ENCODE results near the gene C1orf210.

The C1orf210 gene

DNA sequence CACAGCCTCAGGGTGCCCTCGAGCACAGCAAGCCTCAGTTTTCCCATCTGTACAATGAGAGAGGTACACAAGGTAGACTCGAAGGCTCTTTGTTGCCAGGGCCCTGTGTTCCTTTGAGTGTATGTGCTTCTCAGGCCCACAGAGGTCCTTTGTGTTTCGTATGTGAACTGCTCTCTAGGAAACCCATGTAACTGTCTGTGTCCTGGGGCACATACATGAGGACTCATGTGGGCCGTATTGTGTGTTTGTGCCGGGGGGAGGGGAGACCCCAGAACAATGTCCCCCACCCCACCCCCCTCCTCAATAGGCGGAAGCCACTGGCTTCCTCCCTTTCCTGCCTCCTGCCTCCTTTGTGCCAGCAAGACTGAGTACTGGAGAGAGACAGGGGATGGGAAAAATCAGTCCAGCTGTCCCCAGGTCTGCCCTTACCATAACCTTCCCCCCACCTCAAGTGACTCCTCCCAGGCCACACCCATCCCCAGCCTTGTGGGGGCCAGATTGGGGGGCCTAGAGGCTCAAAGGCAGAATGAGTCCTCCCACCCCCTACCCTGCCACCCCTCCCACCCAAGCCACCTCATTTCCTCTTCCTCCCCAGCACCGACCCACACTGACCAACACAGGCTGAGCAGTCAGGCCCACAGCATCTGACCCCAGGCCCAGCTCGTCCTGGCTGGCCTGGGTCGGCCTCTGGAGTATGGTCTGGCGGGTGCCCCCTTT, 15.2 kb upstream of the C1orf210 start, which contains the start of gene TIE1:
TIE1 (plus strand) TSS at position 605 of the 717 bp plus-strand sequence; CDS start at position 695, 90 bp downstream.
- intact Hi-C loops (cut with DNase I), result no loop called here

DNA sequence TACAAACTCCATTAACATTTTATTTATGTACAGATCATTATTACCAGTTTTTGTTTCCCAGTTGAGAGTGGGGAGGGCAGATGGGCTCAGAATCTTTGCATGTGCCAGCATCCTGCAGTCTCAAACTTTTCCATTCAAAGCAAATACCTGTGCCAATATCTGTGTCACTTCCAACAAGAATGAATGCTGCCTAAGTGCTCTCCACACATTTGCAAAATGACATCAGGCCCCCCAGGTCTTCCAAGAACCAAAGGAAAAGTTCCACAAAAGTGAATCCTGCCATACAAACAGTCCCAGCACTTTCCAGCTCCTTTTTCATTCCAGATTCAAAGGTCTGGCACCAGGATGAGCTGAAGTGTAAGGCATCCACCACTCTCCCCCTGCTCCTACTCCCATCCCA, 13.7 kb upstream of the C1orf210 start:
- no peak for DNase-seq
- intact Hi-C loops (cut with DNase I), result no loop called here

More for the DNA sequence above, 15.2 kb upstream of the C1orf210 start, which contains the start of gene TIE1:
- DNase-seq, result no peak

DNA sequence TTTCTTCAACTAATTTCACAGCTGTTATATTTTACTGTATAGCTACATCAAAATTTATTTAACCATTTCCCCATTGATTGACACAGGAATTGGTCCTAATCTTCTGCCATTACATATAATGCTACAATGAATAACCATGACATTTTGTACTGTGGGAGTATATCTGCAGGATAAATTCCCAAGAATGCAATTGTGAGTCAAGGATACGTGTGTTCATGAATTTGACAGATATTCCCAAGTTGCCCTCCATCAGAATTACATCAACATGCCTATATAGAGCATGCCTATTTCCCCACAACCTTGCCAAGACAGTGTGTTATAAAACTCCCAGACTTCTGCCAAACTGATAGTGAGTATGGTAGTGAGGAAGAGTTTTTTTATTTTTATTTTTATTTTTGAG, 12.7 kb upstream of the C1orf210 start:
- DNase-seq, result no peak
- intact Hi-C loops (cut with DNase I), result no loop called here

DNA sequence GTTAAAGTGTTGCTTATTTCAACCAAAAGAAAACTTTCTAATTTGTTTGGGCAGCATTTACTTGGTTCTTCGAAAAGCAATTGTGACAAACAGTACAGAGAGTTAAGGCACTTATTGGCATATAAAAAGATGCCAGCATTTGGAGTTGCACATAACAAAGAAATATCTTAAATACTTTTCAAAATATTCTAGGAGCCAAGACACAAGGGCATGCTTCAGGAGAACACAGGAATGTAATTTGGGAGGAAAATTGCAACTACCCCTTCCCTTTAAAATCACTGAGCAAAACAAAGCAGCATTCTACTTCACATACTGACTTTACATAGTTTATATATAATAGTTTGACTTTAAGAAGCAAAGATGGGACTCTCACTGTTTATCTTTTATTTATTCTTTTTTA, 10.8 kb upstream of the C1orf210 start:
- intact Hi-C loops (cut with DNase I), result no loop called here

DNA sequence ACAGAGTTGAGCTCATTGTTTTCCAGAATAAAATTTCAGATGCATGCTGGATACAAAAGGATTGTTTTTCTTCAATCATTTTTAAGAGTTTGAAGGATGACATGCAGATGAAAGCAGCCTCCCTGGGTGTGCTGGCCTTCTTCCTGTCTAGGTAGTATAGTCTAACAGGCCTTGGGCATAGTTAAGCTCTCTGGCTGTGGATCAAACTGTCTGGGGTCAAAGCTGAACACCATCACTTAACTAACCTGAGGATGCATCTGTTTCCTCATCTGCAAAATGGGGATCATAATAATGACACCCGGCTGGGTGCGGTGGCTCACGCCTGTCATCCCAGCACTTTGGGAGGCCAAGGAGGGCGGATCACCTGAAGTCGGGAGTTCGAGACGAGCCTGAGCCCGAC, 9.4 kb upstream of the C1orf210 start:
- intact Hi-C loops (cut with DNase I), result no loop called here
- no peak for DNase-seq

More for the DNA sequence above, 10.8 kb upstream of the C1orf210 start:
- DNase-seq, result no peak

DNA sequence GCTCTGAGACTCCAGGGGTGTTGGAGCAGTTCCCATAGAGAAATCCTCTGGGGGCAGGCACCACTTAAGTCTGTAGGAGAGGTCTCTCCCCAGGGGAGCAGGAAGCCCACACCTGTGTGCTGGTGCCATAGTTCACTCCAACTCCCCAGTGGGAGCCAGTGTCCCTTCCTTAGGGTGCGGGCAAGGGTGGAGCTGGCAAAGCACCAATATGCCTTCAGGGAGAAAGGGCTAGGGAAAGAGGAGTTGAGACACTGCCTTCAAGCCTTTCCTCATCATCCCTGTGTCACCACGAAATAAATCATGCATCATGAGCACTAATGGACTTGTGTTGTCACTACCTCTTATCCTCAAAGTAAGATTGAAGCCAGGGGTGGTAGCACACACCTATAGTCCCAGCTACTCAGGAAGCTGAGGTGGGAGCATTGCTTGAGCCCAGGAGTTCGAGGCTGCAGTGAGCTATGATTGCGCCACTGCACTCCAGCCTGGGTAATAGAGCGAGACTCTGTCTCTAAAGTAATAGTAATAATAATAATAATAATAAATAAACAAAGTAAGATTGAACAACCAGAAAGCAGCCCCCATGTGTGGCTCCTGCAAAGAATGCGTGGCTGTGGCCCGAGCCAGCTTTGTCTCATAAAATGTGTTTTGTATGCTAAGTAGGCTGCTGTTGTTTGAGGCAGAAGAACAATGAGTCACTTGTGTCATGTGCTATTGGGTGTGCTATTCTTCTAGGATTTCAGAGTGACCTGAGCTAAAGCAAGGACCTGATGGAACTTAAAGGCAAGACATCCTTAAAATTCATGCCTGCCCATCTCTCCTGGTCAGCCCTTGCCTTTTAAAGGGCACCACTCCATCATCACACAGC, 8.7 kb upstream of the C1orf210 start:
- intact Hi-C loops (cut with DNase I), result no loop called here

DNA sequence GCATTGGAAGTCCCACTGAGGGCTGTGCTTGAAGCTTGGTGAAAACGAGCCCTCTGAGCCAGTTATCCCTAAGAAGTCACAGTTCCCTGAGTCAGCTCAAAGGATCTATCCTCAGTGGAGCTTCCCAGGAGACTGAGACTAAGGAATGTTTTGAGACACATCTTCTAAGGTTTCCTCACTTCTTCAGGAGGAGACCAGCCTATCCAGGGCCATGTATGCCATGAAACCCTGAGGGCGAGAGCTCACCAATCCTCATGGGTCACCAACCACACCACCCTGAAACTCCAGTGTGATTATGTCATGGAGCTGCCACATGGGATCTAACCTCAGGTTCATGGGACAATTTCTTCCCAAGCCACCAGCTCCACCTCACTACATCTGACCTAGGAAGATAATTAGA, 7.8 kb upstream of the C1orf210 start:
- intact Hi-C loops (cut with DNase I), result no loop called here
- no peak for DNase-seq

More for the DNA sequence above, 8.7 kb upstream of the C1orf210 start:
- peak; percentile 48 to 90 (median 73) for DNase-seq

DNA sequence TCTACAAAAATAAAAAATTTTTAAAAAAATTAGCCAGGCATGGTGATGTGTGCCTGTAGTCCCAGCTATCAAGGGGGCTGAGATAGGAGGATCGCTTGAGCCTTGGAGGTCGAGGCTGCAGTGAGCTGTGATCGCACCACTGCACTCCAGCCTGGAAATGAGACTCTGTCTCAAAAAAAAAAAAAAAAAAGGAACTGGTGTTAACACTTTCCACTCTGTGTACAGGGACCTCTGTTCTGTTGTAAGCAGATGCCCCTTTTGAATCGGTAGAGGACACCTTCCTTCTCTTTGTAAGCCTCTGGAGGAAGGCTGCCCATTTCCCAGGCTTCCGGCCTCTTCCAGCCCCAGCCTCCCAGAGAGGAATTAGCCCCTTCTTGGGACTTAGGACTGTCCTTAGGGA, 7.3 kb upstream of the C1orf210 start:
- intact Hi-C loops (cut with DNase I), result no loop called here
- no peak for DNase-seq

DNA sequence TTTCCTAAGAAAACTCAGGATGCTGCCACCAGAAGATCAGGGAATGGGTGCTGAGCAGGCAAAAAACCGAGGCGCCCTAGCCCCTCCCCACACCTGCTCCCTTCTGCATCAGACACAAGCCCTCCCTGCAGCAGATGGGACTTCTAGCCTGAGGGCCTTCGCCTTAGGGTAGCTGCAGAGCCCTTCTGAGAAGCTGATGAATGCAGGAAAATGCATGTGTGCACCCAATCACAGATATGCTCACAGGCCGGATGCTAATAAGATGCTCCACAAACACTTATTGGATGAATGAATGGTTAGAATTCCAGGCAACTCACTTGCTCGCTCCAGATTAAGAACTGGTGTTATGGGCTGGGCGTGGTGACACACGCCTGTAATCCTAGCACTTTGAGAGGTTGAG, 6.8 kb upstream of the C1orf210 start:
- DNase-seq, result no peak
- intact Hi-C loops (cut with DNase I), result no loop called here

DNA sequence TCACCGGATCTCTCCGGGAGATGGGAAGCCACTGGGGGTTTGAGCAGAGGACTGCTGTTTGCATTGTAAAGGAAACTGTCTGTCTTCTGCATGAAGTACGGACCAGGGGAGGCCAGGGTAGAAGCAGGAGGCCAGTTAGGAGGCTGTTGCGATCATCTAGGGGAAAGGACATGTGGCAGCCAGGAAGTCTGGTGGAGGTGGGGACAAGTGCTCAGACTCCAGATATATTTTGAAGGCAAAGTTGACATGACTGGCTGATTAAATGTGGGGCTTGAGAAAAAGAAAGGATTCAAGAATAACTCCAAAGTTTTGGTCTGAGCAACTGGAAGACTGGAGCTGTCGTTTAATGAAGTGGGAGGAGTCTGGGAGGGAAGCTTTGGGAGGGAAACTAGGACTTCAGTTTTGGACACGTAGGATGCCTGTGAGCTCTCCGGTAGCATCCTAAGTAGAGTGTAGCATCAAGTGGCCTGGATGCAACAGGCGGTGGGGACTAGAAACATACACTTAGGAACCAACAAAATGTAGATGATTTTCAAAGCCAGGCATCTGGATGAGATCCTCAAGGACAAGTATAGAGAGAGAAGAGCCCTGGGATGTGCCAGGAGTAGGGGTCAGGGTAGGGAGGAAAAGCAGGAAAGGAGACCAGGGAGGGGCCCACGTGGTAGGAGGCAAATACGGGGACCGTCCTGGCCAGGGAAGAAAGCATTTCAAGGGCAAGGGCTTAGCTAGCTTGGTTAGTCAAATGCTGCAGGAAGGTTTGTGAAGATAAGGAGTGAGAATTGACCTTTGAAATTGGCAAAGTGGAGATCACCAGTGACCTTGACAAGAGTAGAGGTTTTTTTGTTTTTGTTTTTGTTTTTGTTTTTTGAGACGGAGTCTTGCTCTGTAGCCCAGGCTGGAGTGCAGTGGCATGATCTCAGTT, 3.7 kb upstream of the C1orf210 start:
- DNase-seq, result no peak
- intact Hi-C loops (cut with DNase I), result no loop called here

DNA sequence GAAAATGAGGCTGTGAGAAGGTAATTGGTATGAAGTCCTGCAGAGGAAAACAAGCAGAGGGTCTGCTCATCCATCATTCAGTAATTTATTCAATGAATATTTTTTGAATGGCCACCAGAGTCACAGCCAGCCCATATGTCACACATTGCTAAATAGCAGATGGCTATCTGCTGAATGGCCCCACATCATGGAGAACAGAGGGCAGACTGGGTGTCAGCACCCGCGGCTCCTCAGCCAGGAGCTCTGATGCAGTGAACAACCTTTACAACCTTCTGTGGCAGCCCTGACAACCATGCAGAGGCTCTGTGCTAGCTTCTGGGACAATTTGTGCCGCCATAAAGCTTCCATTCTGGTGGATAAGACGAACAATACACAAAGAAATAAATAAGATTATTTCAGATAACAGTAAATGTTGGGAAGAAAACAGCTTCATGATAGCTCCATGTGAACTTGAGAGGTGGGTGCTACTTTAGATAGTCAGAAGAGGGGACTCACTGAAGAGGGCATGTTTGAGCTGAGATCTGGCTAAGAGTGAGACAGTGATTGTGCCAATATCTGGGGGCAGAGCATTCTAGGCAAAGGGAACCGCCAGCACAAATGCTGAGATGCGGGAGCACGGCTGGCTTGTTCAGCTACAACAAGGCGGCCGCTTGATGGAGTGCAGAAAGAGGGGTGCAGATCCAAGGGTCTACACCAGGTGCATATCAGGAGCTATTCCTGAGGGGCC, 2.8 kb upstream of the C1orf210 start:
- peak in 6 of 42 donors; percentile 21 to 47 (median 34) for DNase-seq
- intact Hi-C loops (cut with DNase I), result no loop called here

DNA sequence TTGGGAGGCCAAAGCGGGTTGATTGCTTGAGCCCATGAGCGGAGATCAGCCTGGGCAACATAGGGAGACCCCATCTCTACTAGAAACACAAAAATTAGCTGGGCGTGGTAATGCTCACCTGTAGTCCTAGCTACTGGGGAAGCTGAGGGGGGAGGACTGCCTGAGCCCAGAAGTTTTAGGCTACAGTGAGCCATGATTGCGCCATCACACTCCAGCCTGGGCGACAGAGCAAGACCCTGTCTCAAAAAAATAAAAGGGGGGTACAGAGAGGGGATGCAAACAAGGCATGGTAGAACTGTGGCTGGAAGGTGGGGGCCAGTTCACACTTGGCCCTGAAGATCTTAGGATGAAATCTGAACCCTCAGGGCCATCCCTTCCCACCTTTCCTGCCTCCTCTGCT, 1.2 kb upstream of the C1orf210 start:
- DNase-seq, result no peak
- intact Hi-C loops (cut with DNase I), result no loop called here

DNA sequence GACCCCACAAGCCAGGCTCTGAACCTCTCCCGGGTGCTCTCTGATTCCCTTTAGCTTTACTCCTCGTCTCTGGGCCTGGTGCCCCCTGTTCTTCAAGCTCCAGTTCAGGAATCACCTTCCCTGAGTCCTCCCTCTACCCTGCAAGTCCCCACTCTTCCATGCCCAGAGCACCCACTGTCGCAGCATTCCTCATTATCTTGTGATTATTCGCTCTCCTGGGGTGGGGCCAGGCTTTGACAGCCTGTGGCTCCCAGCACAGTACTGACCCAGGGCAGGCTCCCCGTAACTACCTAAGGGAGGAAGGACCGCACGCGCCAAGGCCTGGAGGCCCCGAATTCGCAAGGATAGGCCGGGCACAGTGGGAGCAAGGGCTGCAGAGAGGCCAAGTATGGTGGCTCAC, 734 bp upstream of the C1orf210 start:
- intact Hi-C loops (cut with DNase I), result no loop called here
- no peak for DNase-seq

DNA sequence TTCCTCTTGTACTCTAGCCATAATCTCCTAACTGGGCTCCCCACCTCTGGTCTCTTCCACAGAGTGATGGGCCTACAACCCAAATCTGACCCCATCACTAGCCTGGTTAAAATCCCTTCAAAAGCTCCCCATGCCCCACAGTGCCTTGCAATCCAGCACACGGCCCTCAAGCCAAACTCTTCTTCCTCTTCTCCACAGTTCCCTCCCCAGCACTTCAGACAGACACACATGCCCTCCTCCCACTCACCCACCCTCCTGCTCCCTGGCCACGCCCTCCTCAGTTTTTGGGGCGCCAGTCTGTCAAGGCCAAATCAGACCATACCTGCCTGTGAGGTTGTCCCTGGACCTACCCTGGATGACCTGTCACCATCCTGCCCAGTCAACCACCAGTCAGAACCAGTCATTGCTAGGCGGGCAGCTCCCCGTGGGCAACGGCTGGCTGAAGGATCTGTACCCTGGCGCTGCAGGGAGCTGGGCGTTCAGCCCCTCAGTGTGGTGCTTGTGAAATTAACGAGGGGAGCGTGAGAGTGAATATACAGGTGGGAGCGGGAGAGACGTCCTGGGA, 753 bp downstream of the C1orf210 start:
- intact Hi-C loops (cut with DNase I), result no loop called here
- peak in 1 of 42 donors; percentile 8 for DNase-seq

DNA sequence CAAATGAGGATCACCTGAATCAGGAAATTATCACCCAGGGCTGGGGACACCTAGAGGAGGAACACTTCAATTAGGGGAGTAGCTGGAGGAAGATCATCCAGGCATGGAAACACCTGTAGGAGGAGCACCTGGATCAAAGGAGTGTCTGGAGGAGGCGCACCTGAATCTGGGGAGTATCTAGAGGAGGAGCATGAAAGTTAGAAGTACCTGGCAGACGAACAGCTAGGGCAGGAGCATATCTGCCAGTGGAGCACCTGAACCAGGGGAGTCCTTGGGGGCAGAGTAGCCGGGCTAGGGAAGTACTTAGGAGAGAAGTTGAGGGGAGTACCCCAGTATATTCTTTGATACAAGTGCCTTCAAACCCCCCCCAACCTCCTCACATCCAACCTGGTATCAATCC, 1.3 kb downstream of the C1orf210 start:
- intact Hi-C loops (cut with DNase I), result no loop called here
- peak in 2 of 42 donors; percentile 8 to 10 for DNase-seq

DNA sequence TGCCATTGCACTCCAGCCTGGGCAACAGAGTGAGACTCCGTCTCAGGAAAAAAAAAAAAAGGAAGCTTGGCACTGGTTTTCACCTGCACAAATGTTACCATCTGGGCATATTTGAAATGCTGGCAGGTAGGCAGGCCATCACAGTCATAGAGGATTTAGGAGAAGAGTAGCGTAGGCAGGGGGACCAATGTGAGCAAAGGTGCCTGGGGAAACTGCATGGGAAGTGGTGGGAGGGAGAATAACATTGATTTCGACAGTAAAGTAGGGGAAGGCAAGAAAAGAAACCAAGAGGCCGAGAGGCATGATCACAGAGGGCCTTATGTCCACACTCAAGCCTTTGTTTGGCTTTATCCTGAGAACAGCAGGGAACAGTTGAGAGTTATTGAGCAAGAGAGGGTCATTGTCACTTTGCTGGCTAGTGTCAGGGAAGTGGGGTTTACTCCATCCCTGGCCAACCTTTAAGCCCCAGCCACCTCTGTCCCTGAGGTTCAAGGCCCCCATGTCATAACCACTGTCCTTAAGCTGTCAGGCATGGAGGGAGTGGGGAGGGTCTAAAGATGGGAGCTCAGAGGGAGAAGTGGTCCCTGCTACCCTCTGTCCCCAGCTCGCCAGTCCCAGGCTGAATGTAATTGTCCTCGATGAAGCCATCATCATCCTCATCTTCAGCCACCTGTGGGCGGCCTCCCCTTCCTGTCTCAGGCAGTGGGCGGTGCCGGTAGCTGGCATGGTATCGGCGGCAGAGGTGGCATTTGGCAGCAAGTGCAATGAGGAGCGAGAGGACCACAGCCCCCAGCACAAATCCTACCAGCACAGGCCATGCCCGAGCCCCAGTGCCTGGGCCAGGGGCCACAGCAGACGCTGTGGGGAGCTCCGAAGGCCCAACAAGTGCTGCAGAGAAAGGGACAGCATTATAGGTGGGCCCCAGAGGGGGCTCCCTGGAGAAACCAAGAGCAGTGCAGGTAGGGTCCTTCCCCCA, 2.9 kb downstream of the C1orf210 start:
- peak in 4 of 42 donors; percentile 3 to 39 (median 34) for DNase-seq
- intact Hi-C loops (cut with DNase I), result no loop called here

DNA sequence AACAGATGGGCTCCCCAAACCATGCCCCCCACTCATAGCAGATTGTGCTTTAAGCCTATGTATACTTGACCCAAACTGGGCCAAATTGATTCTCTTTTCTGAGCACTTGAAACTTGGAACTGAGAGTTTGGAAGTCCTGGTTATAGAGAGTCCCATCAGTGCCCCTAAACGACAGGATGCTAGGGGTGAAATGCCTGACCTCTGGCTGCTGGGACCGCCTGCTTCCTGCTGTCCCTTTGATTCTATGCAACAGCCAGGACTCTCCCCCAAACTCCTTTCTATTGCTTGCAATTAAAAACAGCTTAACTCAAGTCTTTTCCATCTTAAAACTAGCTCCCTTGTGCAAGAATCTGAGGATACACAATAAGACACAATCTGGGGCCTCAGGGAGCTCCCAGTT, 4.7 kb downstream of the C1orf210 start:
- intact Hi-C loops (cut with DNase I), result no loop called here
- peak in 1 of 42 donors; percentile 11 for DNase-seq

All from head of caudate nucleus (tissue), 42 donors.